ENCODE measurements around the gene NRGN.

The NRGN gene

GRCh38 chr11:124738713-124739478 lies 846 bp upstream of the NRGN start:
- Histone ChIP-seq H3K4me3 (ENCODE audit: insufficient read depth, low read depth, low read length) (peak overlapping the region; percentile 53), H3K27ac (ENCODE audit: insufficient read depth, low read depth, low read length, poor library complexity, severe bottlenecking) (no peak overlapping the region), H3K36me3 (ENCODE audit: control insufficient read depth, insufficient read depth, low read length) (no peaks in the 10 kb centered on the region), H3K9me3 (ENCODE audit: control insufficient read depth, low read length) (no peaks in the 10 kb centered on the region), H3K4me1 (ENCODE audit: control insufficient read depth, insufficient read depth, low read length) (peaks cover 22% of the 10 kb centered on the region), H3K27me3 (ENCODE audit: control insufficient read depth, insufficient read depth, low read length, poor library complexity, severe bottlenecking) (peaks cover 72% of the 10 kb centered on the region)
- WGBS, 2 experiments: 81 to 87% methylated on average over 21 of the region's 21 CpGs

DNA sequence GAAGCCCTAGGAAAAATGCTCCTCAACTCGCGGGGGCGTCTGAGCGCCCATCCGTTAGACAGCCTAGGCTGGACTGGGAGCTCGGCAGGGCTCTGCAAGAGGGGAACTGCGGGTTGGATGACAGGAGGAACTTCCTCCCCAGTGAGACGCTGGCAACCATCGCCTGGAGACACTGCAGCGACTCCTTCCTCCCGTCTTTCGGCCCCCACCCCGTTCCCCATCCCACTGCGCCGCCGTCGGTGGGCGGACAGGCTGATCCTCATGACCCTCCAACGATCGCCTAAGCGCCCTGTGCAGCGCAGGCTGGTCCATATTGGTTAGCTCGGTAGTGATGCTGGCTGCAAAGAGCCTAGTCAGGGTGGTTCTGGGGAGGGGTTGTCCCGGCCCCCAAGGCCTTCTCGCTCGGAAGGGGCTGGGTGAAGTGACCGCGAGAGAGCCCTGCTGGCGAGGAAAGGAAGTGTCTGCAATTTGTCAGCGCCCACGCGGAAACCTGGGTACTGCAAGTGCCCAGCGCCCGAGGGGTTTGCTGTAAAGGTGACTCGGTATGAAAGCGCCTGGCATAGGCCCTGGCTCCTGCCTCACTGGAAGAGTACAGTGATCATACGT lies 638 bp downstream of the NRGN start:
- H3K4me1 ChIP-seq (ENCODE audit: control insufficient read depth, insufficient read depth, low read length): peaks cover 27% of the 10 kb centered on the region
- no peak overlapping the region for H3K27ac ChIP-seq (ENCODE audit: insufficient read depth, low read depth, low read length, poor library complexity, severe bottlenecking)
- no peaks in the 10 kb centered on the region for H3K9me3 ChIP-seq (ENCODE audit: control insufficient read depth, low read length)
- H3K27me3 ChIP-seq (ENCODE audit: control insufficient read depth, insufficient read depth, low read length, poor library complexity, severe bottlenecking): peaks cover 87% of the 10 kb centered on the region
- H3K4me3 ChIP-seq (ENCODE audit: insufficient read depth, low read depth, low read length): peak overlapping the region; percentile 53
- H3K36me3 ChIP-seq (ENCODE audit: control insufficient read depth, insufficient read depth, low read length): no peaks in the 10 kb centered on the region
- WGBS, 2 experiments: 6 to 7% methylated on average over 37 of the region's 37 CpGs

DNA sequence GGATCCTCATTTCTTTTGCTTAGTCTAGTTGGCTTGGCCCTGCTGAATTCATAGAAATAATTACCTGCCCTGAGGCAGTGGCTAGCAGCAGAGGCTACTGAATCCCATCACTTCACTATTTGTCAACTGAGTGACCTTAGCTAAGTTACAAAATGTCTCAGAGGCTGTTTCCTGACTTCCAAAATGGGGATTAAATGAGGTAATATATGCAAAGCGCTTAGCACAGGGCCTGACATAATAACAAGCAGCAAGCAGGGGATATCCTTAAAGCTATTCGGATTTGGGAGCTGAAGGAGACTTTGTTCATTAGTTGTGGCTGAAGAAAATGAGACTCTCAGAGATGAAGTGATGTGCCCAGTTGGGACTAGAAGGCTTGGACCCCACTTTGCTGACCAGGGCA lies 2.8 kb downstream of the NRGN start:
- 84 to 95% methylated on average over 2 of the region's 2 CpGs for WGBS, 2 experiments
- H3K4me3 ChIP-seq (ENCODE audit: insufficient read depth, low read depth, low read length): no peak overlapping the region
- H3K9me3 ChIP-seq (ENCODE audit: control insufficient read depth, low read length): no peaks in the 10 kb centered on the region
- H3K4me1 ChIP-seq (ENCODE audit: control insufficient read depth, insufficient read depth, low read length): peaks cover 24% of the 10 kb centered on the region
- H3K36me3 ChIP-seq (ENCODE audit: control insufficient read depth, insufficient read depth, low read length): no peaks in the 10 kb centered on the region
- no peak overlapping the region for H3K27ac ChIP-seq (ENCODE audit: insufficient read depth, low read depth, low read length, poor library complexity, severe bottlenecking)
- peaks cover 98% of the 10 kb centered on the region for H3K27me3 ChIP-seq (ENCODE audit: control insufficient read depth, insufficient read depth, low read length, poor library complexity, severe bottlenecking)

- peaks cover 19% of the 10 kb centered on the region for H3K4me1 ChIP-seq (ENCODE audit: control insufficient read depth, insufficient read depth, low read length)
- no peak overlapping the region for H3K4me3 ChIP-seq (ENCODE audit: insufficient read depth, low read depth, low read length)
- no peaks in the 10 kb centered on the region for H3K9me3 ChIP-seq (ENCODE audit: control insufficient read depth, low read length)
- no peaks in the 10 kb centered on the region for H3K36me3 ChIP-seq (ENCODE audit: control insufficient read depth, insufficient read depth, low read length)
- H3K27me3 ChIP-seq (ENCODE audit: control insufficient read depth, insufficient read depth, low read length, poor library complexity, severe bottlenecking): peaks cover 98% of the 10 kb centered on the region
- WGBS, 2 experiments: 58 to 69% methylated on average over 6 of the region's 6 CpGs
- H3K27ac ChIP-seq (ENCODE audit: insufficient read depth, low read depth, low read length, poor library complexity, severe bottlenecking): no peak overlapping the region
Measured at GRCh38 chr11:124743050-124743449, 3.3 kb downstream of the NRGN start.

- H3K4me1 ChIP-seq (ENCODE audit: control insufficient read depth, insufficient read depth, low read length): peaks cover 8% of the 10 kb centered on the region
- H3K4me3 ChIP-seq (ENCODE audit: insufficient read depth, low read depth, low read length): peak overlapping the region; percentile 23
- no peak overlapping the region for H3K27ac ChIP-seq (ENCODE audit: insufficient read depth, low read depth, low read length, poor library complexity, severe bottlenecking)
- no peaks in the 10 kb centered on the region for H3K36me3 ChIP-seq (ENCODE audit: control insufficient read depth, insufficient read depth, low read length)
- 1 to 2% methylated on average over 44 of the region's 44 CpGs for WGBS, 2 experiments
- H3K27me3 ChIP-seq (ENCODE audit: control insufficient read depth, insufficient read depth, low read length, poor library complexity, severe bottlenecking): peaks cover 100% of the 10 kb centered on the region
- no peaks in the 10 kb centered on the region for H3K9me3 ChIP-seq (ENCODE audit: control insufficient read depth, low read length)
Measured at GRCh38 chr11:124745270-124745834, 5.6 kb downstream of the NRGN start.

DNA sequence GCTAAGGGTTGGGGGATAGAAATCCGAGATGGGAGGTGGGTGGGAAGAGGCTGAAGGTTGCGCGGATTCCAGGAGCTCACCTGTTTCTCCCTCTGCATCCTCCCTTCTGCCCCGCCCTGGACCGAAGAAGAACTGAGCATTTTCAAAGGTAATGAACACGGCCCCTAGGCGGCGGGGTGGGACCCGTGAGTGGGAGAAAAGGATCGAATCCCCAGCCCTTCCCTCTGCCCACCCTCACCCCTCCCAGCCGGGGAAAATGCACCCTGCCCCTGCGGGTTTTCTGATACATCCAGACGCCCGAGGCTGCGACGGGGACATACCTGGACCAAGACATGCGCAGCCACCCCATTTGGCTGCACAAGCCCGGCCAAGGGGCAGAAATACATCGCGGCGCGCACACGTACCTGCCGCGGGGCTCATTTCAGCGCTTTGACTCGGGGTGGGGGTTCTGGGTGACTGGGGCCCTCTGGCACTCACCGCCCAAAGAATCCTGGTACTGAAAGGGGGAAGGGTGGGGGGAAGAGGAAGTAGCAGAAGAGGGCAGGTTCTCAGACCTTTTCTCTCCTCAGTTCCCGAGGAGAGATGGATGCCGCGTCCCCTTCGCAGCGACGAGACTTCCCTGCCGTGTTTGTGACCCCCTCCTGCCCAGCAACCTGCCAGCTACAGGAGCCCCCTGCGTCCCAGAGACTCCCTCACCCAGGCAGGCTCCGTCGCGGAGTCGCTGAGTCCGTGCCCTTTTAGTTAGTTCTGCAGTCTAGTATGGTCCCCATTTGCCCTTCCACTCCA lies 6.3 kb downstream of the NRGN start:
- no peaks in the 10 kb centered on the region for H3K36me3 ChIP-seq (ENCODE audit: control insufficient read depth, insufficient read depth, low read length)
- no peak overlapping the region for H3K27ac ChIP-seq (ENCODE audit: insufficient read depth, low read depth, low read length, poor library complexity, severe bottlenecking)
- H3K9me3 ChIP-seq (ENCODE audit: control insufficient read depth, low read length): no peaks in the 10 kb centered on the region
- peaks cover 8% of the 10 kb centered on the region for H3K4me1 ChIP-seq (ENCODE audit: control insufficient read depth, insufficient read depth, low read length)
- H3K4me3 ChIP-seq (ENCODE audit: insufficient read depth, low read depth, low read length): peak overlapping the region; percentile 23
- WGBS, 2 experiments: 1% methylated on average over 41 of the region's 41 CpGs
- H3K27me3 ChIP-seq (ENCODE audit: control insufficient read depth, insufficient read depth, low read length, poor library complexity, severe bottlenecking): peaks cover 100% of the 10 kb centered on the region

GRCh38 chr11:124746621-124747243 lies 7.0 kb downstream of the NRGN start:
- peaks cover 8% of the 10 kb centered on the region for H3K4me1 ChIP-seq (ENCODE audit: control insufficient read depth, insufficient read depth, low read length)
- H3K4me3 ChIP-seq (ENCODE audit: insufficient read depth, low read depth, low read length): peak overlapping the region; percentile 23
- 2% methylated on average over 37 of the region's 37 CpGs for WGBS, 2 experiments
- H3K9me3 ChIP-seq (ENCODE audit: control insufficient read depth, low read length): no peaks in the 10 kb centered on the region
- H3K27me3 ChIP-seq (ENCODE audit: control insufficient read depth, insufficient read depth, low read length, poor library complexity, severe bottlenecking): peaks cover 100% of the 10 kb centered on the region
- H3K36me3 ChIP-seq (ENCODE audit: control insufficient read depth, insufficient read depth, low read length): no peaks in the 10 kb centered on the region
- H3K27ac ChIP-seq (ENCODE audit: insufficient read depth, low read depth, low read length, poor library complexity, severe bottlenecking): no peak overlapping the region

DNA sequence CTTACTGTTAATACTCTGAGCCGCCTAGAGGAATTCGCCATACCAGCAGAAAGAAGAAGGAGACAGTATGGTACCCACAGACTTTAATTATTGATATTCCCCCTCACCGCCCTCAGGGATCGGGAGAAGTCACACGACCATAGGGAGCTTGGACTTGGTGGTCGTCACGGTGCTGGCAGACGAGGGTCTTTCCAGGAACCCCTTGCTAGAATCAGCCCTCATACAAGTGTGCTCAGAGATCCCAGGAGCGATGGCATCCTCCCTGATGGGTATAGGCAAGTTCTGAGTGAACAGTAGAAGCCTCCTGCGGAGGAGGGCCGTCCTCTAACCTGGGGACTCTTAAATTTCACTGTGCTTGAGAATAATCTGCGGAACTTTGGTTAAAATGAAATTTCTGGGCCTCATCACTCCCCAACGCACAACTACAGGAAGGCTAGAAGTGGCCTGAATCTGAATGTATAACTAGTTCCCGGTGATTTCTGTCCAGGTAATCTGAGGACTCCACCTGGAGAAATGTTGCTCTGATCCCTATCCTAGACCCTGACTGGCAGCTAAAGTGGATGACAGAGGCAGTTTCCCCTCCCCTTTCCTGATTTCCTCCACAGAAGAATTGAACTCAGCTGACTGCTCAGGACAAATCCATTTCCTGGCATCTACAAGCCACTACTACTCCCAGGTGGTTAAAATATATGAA lies 7.8 kb downstream of the NRGN start:
- Histone ChIP-seq H3K9me3 (ENCODE audit: control insufficient read depth, low read length) (no peaks in the 10 kb centered on the region), H3K27ac (ENCODE audit: insufficient read depth, low read depth, low read length, poor library complexity, severe bottlenecking) (no peak overlapping the region), H3K4me3 (ENCODE audit: insufficient read depth, low read depth, low read length) (no peak overlapping the region), H3K27me3 (ENCODE audit: control insufficient read depth, insufficient read depth, low read length, poor library complexity, severe bottlenecking) (peaks cover 100% of the 10 kb centered on the region), H3K36me3 (ENCODE audit: control insufficient read depth, insufficient read depth, low read length) (no peaks in the 10 kb centered on the region), H3K4me1 (ENCODE audit: control insufficient read depth, insufficient read depth, low read length) (peaks cover 9% of the 10 kb centered on the region)
- WGBS, 2 experiments: 52 to 62% methylated on average over 14 of the region's 14 CpGs

GRCh38 chr11:124748100-124748418 lies 8.3 kb downstream of the NRGN start:
- H3K27me3 ChIP-seq (ENCODE audit: control insufficient read depth, insufficient read depth, low read length, poor library complexity, severe bottlenecking): peaks cover 95% of the 10 kb centered on the region
- no peaks in the 10 kb centered on the region for H3K9me3 ChIP-seq (ENCODE audit: control insufficient read depth, low read length)
- no peak overlapping the region for H3K27ac ChIP-seq (ENCODE audit: insufficient read depth, low read depth, low read length, poor library complexity, severe bottlenecking)
- 89 to 91% methylated on average over 7 of the region's 7 CpGs for WGBS, 2 experiments
- H3K36me3 ChIP-seq (ENCODE audit: control insufficient read depth, insufficient read depth, low read length): no peaks in the 10 kb centered on the region
- peaks cover 11% of the 10 kb centered on the region for H3K4me1 ChIP-seq (ENCODE audit: control insufficient read depth, insufficient read depth, low read length)
- no peak overlapping the region for H3K4me3 ChIP-seq (ENCODE audit: insufficient read depth, low read depth, low read length)
